ENCODE measurements around the gene FANCI. TPM values are rescaled to one million over a fixed set of nuclear protein-coding genes. Genes with fewer than 3 reads are reported as not detected.

FANCI gene
- total and polyA plus RNA-seq, 8 donors, result 19.8 to 56.3 (median 34.2) TPM

DNA sequence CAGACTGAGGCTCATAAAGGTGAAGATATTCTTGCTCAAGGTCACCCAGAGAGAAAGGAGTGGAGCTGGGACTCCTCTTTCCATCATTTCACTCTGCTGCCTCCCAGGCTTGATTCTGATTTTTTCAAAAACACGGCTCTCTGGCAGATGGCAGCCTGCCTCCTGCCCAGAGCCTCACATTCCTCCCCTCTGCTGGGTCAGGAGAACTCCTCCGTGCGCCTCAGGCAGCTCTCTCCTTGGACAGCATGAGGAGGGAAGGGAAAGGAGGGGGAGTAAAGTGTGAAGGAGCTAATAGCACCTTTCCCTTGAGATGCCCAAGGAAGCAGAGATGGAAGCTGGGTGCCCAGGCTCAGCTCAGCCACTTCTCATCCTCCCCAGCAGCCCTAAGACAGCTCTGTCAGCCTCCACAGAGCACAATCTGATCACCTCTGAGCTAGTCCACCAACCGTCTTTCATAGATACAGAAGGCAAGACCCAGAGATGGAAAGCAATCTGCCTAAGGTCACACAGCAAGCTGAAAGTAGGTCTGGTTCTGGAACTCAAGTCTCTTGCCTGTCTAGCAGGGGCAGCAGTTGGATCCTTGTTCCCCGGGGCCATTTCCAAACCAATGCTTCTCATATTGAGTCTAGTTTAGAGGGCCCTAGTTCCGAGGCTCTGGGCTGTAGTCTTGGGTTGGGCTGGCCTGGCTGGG is 25.9 kb upstream of the FANCI start:
- no peak for ATAC-seq
- intact Hi-C loops (cut with DNase I), result no loop called here
- no peak for DNase-seq
- Histone ChIP-seq H3K27ac (no peak overlapping the region), H3K9me3 (no peaks in the 10 kb centered on the region), H3K4me3 (no peak overlapping the region), H3K36me3 (no peaks in the 10 kb centered on the region), H3K4me1 (no peaks in the 10 kb centered on the region), H3K27me3 (no peaks in the 10 kb centered on the region)
- TF ChIP-seq, protein P1, sequence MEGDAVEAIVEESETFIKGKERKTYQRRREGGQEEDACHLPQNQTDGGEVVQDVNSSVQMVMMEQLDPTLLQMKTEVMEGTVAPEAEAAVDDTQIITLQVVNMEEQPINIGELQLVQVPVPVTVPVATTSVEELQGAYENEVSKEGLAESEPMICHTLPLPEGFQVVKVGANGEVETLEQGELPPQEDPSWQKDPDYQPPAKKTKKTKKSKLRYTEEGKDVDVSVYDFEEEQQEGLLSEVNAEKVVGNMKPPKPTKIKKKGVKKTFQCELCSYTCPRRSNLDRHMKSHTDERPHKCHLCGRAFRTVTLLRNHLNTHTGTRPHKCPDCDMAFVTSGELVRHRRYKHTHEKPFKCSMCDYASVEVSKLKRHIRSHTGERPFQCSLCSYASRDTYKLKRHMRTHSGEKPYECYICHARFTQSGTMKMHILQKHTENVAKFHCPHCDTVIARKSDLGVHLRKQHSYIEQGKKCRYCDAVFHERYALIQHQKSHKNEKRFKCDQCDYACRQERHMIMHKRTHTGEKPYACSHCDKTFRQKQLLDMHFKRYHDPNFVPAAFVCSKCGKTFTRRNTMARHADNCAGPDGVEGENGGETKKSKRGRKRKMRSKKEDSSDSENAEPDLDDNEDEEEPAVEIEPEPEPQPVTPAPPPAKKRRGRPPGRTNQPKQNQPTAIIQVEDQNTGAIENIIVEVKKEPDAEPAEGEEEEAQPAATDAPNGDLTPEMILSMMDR (IDR thresholded peaks at IDR 0.05), result no peak

DNA sequence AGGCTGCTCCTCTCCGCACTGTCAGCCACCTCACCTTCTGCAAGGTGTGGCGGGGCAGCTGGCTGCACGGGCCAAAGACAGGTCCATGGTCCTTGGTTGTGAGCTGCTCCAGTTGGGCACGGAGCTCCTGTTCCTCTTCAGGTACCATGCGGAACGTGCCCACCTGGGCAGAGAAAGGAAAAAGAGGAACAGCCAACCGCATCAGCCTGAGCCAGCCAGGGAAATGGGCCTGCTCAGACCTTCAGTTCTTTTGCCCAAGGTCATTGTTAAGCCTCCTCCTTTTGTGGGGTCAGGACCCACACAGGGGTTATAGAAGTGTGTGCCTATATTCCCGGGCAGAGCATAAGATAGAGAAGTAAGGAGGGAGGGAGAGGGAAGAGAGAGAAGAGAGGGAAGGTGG is 25.2 kb upstream of the FANCI start:
- no peak for DNase-seq
- Histone ChIP-seq H3K4me1 (no peaks in the 10 kb centered on the region), H3K4me3 (no peak overlapping the region), H3K36me3 (no peaks in the 10 kb centered on the region), H3K9me3 (no peaks in the 10 kb centered on the region), H3K27me3 (no peaks in the 10 kb centered on the region), H3K27ac (no peak overlapping the region)
- ATAC-seq, result no peak
- TF ChIP-seq, protein P1 (IDR thresholded peaks at IDR 0.05), result no peak
- intact Hi-C loops (cut with DNase I), result no loop called here

DNA sequence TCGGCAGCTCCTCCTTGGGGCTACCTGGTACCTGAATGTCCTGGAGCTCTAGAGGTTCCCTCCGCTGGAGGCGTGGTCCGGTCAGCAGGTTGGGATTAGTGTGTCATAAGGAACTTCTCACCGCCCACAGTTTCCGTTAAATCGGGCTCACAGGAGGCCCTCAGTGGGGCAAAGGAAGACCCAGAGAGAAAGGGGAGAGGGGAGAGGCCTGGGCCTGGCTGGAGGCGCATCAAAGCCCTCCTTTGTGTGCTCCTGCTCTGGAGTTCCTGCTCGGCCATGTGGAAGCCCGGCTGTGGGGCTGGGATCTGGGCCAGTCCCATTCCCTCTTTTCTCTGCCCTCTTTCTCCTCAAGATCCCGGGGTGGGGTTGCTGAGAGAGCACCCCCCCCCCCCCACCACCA is 22.2 kb upstream of the FANCI start, which contains the start of gene RLBP1:
Gene RLBP1, minus strand, starts transcription at position 37 of the 400 bp plus-strand sequence. CDS start 2,604 bp downstream, outside the sequence.
- Histone ChIP-seq H3K9me3 (no peaks in the 10 kb centered on the region), H3K27ac (no peak within 1 kb of the TSS), H3K4me1 (no peaks in the 10 kb centered on the region), H3K36me3 (no peaks in the 10 kb centered on the region), H3K27me3 (no peaks in the 10 kb centered on the region), H3K4me3 (no peak within 1 kb of the TSS)
- TF ChIP-seq, protein P1 (IDR thresholded peaks at IDR 0.05), result no peak
- DNase-seq (no peak), ATAC-seq (no peak)
- intact Hi-C loops (cut with DNase I), result no loop called here

DNA sequence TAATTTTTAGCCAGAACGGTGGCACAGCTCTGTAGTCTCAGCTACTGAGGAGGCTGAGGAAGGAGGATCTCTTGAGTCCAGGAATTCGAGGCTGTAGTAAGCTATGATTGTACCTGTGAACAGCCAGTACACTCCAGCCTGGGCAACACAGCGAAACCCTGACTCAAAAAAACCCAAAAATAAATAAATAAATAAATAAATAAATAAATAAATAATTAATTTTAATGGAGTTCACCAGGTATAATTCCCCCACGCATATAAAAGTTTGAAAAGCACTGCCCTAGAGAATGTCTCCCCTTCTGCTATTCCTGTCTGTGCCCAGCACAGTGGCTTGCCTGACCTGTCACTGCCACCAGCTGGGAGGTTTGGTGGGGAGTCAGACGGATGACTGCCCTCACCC is 18.2 kb upstream of the FANCI start:
- H3K4me1 ChIP-seq, result no peaks in the 10 kb centered on the region
- no peaks in the 10 kb centered on the region for H3K27me3 ChIP-seq
- no peaks in the 10 kb centered on the region for H3K9me3 ChIP-seq
- ATAC-seq (no peak), DNase-seq (no peak)
- intact Hi-C loops (cut with DNase I), result no loop called here
- H3K36me3 ChIP-seq, result no peaks in the 10 kb centered on the region
- no peak overlapping the region for H3K27ac ChIP-seq
- TF ChIP-seq, protein P1 (IDR thresholded peaks at IDR 0.05), result no peak
- H3K4me3 ChIP-seq, result no peak overlapping the region

DNA sequence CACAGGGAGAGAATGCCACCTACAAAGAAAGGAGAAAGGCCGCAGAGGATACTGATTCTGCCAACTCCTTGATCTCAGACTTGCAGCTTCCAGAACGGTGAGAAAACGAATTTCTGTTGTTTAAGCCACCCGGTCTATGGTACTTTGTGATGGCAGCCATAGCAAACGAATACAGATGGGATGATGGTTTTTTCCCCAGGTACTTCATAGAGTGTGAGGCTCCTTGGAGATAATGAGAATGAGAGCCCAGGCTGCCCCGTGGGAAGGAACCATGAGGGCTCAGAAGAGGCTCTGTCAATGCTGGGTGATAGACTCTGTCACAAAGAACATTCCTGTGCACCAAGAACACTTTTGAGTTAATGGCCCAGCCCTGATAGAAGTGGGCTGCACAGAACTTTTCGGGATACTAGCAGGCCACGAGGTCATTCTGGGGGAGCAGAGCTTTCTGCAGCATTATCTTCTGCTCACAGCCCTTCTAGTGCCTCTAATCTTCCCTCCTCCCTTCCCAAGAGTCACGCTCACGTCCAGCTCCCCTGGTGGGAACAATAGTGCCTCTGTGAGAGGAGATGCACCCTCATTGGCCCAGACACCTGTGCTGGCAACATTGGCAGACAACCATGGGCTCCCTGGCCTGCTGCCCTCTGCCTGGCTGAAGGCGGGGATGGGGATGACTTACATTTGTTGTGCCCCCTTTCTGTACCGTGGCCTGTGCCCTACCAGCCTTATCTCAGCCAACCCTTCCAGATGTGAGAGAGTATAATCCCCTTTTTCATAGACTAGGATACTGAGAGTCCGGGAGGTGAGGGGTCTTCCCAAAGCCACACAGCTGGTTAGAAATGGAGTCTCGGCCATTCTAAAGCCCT is 17.2 kb upstream of the FANCI start:
- no peak overlapping the region for H3K27ac ChIP-seq
- DNase-seq, result no peak
- TF ChIP-seq, protein P1 (IDR thresholded peaks at IDR 0.05), result no peak
- intact Hi-C loops (cut with DNase I), result no loop called here
- H3K4me3 ChIP-seq, result no peak overlapping the region
- no peaks in the 10 kb centered on the region for H3K36me3 ChIP-seq
- no peaks in the 10 kb centered on the region for H3K4me1 ChIP-seq
- H3K9me3 ChIP-seq, result no peaks in the 10 kb centered on the region
- no peak for ATAC-seq
- H3K27me3 ChIP-seq, result no peaks in the 10 kb centered on the region

Measured in left lung (tissue), 10 donors.